Measurements from ENCODE around the gene HDGFL2.

The HDGFL2 gene

DNA sequence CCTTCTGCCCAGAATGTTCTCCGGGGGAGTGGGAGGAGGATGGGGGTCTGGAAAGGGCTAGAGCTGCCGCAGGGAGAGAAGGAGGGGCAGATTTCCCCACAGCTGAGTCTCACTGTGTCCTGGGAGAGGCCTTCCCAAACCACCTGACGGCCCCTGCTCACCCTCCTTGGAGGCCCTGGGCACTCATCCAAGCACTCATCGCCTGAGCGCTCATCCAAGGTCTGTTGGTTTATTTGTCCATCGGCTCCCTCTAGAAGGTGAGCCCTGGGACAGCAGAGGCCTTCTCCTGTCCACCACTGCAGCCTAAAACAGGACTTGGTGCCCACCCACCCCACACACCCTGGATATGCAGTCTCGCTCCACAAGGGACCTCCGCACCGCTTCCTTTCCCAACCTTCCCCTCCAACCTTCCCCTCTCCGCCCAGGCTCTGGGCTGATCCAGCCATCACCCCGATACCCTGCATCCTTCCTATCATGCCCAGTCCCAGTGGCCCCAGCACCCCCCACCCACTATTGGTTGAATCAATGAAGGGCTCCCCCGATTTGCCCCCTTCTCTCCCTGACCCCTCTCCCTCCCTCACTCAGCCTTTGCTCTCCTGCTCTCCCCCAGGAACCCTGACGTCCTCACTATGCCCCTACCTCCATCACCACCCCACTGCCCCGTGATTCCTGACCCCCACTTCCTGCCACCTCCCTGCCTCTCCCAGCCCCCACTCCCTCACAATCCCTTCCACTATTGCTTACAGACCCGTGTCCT is 16.2 kb upstream of the HDGFL2 start (continued):
- TF ChIP-seq, protein P1, sequence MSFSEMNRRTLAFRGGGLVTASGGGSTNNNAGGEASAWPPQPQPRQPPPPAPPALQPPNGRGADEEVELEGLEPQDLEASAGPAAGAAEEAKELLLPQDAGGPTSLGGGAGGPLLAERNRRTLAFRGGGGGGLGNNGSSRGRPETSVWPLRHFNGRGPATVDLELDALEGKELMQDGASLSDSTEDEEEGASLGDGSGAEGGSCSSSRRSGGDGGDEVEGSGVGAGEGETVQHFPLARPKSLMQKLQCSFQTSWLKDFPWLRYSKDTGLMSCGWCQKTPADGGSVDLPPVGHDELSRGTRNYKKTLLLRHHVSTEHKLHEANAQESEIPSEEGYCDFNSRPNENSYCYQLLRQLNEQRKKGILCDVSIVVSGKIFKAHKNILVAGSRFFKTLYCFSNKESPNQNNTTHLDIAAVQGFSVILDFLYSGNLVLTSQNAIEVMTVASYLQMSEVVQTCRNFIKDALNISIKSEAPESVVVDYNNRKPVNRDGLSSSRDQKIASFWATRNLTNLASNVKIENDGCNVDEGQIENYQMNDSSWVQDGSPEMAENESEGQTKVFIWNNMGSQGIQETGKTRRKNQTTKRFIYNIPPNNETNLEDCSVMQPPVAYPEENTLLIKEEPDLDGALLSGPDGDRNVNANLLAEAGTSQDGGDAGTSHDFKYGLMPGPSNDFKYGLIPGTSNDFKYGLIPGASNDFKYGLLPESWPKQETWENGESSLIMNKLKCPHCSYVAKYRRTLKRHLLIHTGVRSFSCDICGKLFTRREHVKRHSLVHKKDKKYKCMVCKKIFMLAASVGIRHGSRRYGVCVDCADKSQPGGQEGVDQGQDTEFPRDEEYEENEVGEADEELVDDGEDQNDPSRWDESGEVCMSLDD (tag by site-specific recombination; IDR thresholded peaks at IDR 0.05) = 0 out of 2 replicates have a peak, but pooled peaks have one; percentile 26
- TF ChIP-seq ZNF629 (tag by site-specific recombination; IDR thresholded peaks at IDR 0.05) (no peak), ZNF354C (tag by site-specific recombination; IDR thresholded peaks at IDR 0.05; ENCODE audit: borderline replicate concordance, low read depth) (no peak), ZNF785 (tag by site-specific recombination; IDR thresholded peaks at IDR 0.05) (no peak), ZNF623 (tag by site-specific recombination; IDR thresholded peaks at IDR 0.05) (no peak), SCRT2 (tag by site-specific recombination; IDR thresholded peaks at IDR 0.05) (peak; percentile 69), ZNF391 (tag by site-specific recombination; IDR thresholded peaks at IDR 0.05; ENCODE audit: borderline replicate concordance, low read depth) (no peak), ZNF600 (tag by site-specific recombination; IDR thresholded peaks at IDR 0.05) (no peak), ZNF211 (tag by site-specific recombination; IDR thresholded peaks at IDR 0.05; ENCODE audit: low read depth) (peak; percentile 19; the same call in 1 of the 2 replicates), ZNF184 (tag by site-specific recombination; IDR thresholded peaks at IDR 0.05) (no peak), GLI4 (tag by site-specific recombination; IDR thresholded peaks at IDR 0.05) (0 out of 2 replicates have a peak, but pooled peaks have one; percentile 19), BCL11A (tag by site-specific recombination; IDR thresholded peaks at IDR 0.05; ENCODE audit: low read depth) (0 out of 2 replicates have a peak, but pooled peaks have one; percentile 34), ZBTB7A (tag by site-specific recombination; IDR thresholded peaks at IDR 0.05; ENCODE audit: low read depth) (peak; percentile 56; the same call in 1 of the 2 replicates), ZBTB48 (tag by site-specific recombination; IDR thresholded peaks at IDR 0.05) (peak; percentile 92)
- TF ChIP-seq, protein P2, sequence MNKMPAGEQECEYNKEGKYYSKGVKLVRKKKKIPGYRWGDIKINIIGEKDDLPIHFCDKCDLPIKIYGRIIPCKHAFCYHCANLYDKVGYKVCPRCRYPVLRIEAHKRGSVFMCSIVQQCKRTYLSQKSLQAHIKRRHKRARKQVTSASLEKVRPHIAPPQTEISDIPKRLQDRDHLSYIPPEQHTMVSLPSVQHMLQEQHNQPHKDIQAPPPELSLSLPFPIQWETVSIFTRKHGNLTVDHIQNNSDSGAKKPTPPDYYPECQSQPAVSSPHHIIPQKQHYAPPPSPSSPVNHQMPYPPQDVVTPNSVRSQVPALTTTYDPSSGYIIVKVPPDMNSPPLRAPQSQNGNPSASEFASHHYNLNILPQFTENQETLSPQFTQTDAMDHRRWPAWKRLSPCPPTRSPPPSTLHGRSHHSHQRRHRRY (tag by site-specific recombination; IDR thresholded peaks at IDR 0.05) = 0 out of 2 replicates have a peak, but pooled peaks have one; percentile 34
- TF ChIP-seq, protein P3, sequence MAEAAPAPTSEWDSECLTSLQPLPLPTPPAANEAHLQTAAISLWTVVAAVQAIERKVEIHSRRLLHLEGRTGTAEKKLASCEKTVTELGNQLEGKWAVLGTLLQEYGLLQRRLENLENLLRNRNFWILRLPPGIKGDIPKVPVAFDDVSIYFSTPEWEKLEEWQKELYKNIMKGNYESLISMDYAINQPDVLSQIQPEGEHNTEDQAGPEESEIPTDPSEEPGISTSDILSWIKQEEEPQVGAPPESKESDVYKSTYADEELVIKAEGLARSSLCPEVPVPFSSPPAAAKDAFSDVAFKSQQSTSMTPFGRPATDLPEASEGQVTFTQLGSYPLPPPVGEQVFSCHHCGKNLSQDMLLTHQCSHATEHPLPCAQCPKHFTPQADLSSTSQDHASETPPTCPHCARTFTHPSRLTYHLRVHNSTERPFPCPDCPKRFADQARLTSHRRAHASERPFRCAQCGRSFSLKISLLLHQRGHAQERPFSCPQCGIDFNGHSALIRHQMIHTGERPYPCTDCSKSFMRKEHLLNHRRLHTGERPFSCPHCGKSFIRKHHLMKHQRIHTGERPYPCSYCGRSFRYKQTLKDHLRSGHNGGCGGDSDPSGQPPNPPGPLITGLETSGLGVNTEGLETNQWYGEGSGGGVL (tag by site-specific recombination; IDR thresholded peaks at IDR 0.05) = peak; percentile 80

DNA sequence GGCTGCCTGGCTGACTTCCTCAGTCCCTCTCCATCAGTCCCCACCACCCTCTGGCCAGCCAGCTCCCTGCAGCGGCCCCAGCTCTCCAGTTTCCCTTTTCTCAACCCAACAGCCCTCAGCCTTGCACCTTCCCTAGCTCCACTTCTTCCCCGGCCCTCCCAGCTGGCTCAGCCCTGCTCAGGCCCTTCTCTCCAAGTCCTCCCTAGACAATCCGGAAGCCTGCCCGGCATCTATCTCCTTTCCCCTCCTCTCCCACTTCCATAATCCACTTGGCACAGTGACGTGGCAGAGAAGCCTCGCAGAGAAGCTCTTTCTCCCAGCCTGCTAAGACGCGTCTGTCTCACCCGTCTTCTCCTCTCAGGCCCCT is 15.6 kb upstream of the HDGFL2 start:
- Histone ChIP-seq H3K4me3 (ENCODE audit: low read depth, low read length) (peak overlapping the region; percentile 60), H3K4me1 (ENCODE audit: control insufficient read depth, insufficient read depth, low read length) (peaks cover 7% of the 10 kb centered on the region), H3K36me3 (ENCODE audit: control insufficient read depth in 2 of 2, insufficient read depth in 1 of 2, low read length in 2 of 2) (peaks cover 5 to 34% of the 10 kb centered on the region in 2 experiments; a peak in 2 of 3 replicates), H3K9me3 (ENCODE audit: control insufficient read depth, insufficient read depth, low read depth, low read length) (no peaks in the 10 kb centered on the region), H3K27ac (ENCODE audit: extremely low read depth, low read depth, low read length) (peak overlapping the region; percentile 67)
- ChIA-PET CTCF (interaction anchor here (0.6 to 1.1 kb wide), 3 partner anchors 69 to 115 kb away, joined by 4 to 5 read pairs (median 5); no protein-coding TSS in a partner anchor), POLR2A (interaction anchor here (0.6 to 4.9 kb wide), 4 partner anchors 8 to 14 kb away, joined by 3 to 23 read pairs (median 5); partner anchors contain the start of gene HDGFL2)
- TF ChIP-seq ZNF629 (tag by site-specific recombination; IDR thresholded peaks at IDR 0.05) (peak; percentile 68), KLF16 (tag by site-specific recombination; IDR thresholded peaks at IDR 0.05) (no peak), ZNF571 (tag by site-specific recombination; IDR thresholded peaks at IDR 0.05) (no peak), SP2 (tag by site-specific recombination; IDR thresholded peaks at IDR 0.05) (peak; percentile 69), GLI2 (tag by site-specific recombination; IDR thresholded peaks at IDR 0.05; ENCODE audit: borderline replicate concordance, low read depth) (no peak), MEIS1 (CRISPR knock-in tag; IDR thresholded peaks at IDR 0.05; ENCODE audit: borderline replicate concordance) (no peak), ZNF175 (tag by site-specific recombination; IDR thresholded peaks at IDR 0.05) (no peak), ZNF610 (tag by site-specific recombination; IDR thresholded peaks at IDR 0.05; ENCODE audit: borderline replicate concordance) (no peak), ZNF596 (tag by site-specific recombination; IDR thresholded peaks at IDR 0.05) (no peak), BCL11A (tag by site-specific recombination; IDR thresholded peaks at IDR 0.05; ENCODE audit: low read depth) (no peak), ZNF214 (tag by site-specific recombination; IDR thresholded peaks at IDR 0.05; ENCODE audit: borderline replicate concordance) (no peak), ZNF521 (tag by site-specific recombination; IDR thresholded peaks at IDR 0.05) (no peak), ZNF514 (tag by site-specific recombination; IDR thresholded peaks at IDR 0.05) (no peak), TCF7L2 (IDR thresholded peaks at IDR 0.05; ENCODE audit: borderline replicate concordance, low read depth, low read length) (no peak)
- TF ChIP-seq, protein P4, sequence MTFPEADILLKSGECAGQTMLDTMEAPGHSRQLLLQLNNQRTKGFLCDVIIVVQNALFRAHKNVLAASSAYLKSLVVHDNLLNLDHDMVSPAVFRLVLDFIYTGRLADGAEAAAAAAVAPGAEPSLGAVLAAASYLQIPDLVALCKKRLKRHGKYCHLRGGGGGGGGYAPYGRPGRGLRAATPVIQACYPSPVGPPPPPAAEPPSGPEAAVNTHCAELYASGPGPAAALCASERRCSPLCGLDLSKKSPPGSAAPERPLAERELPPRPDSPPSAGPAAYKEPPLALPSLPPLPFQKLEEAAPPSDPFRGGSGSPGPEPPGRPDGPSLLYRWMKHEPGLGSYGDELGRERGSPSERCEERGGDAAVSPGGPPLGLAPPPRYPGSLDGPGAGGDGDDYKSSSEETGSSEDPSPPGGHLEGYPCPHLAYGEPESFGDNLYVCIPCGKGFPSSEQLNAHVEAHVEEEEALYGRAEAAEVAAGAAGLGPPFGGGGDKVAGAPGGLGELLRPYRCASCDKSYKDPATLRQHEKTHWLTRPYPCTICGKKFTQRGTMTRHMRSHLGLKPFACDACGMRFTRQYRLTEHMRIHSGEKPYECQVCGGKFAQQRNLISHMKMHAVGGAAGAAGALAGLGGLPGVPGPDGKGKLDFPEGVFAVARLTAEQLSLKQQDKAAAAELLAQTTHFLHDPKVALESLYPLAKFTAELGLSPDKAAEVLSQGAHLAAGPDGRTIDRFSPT (tag by site-specific recombination; IDR thresholded peaks at IDR 0.05) = no peak

Measured in HEK293 (cell line).